Endothelial cell (in vitro differentiated cells): ENCODE measurements around the gene PCDHGB5. TPM values are rescaled to one million over a fixed set of nuclear protein-coding genes. Genes with fewer than 3 reads are reported as not detected.

Experiments used
- DNase-seq: peaks from one replicate; pipeline ENCODE4 v3.0.0; 2021; ENCODE audit warnings: low spot score
- H3K27ac Mint-ChIP-seq: one replicate; pipeline ENCODE4 v1.8.0; 2021; ENCODE audit warnings: mixed read lengths, inconsistent platforms; ENCODE audit not compliant: unreplicated experiment
- H3K27me3 Mint-ChIP-seq: one replicate; pipeline ENCODE4 v1.8.0; 2021; ENCODE audit warnings: mild to moderate bottlenecking, moderate library complexity, mixed read lengths, inconsistent platforms; ENCODE audit not compliant: unreplicated experiment
- H3K36me3 Mint-ChIP-seq: one replicate; pipeline ENCODE4 v1.8.0; 2021; ENCODE audit warnings: mild to moderate bottlenecking, low read depth, mixed read lengths, inconsistent platforms; ENCODE audit not compliant: unreplicated experiment
- H3K4me1 Mint-ChIP-seq: one replicate; pipeline ENCODE4 v1.8.0; 2021; ENCODE audit warnings: mild to moderate bottlenecking, mixed read lengths, inconsistent platforms; ENCODE audit not compliant: unreplicated experiment
- H3K4me3 Mint-ChIP-seq: one replicate; pipeline ENCODE4 v1.8.0; 2021; ENCODE audit warnings: mild to moderate bottlenecking, mixed read lengths, inconsistent platforms; ENCODE audit not compliant: unreplicated experiment
- H3K9me3 Mint-ChIP-seq: one replicate; pipeline ENCODE4 v1.8.0; 2021; ENCODE audit warnings: mixed read lengths, inconsistent platforms; ENCODE audit not compliant: unreplicated experiment
- CTCF ChIP-seq: fragments of 200-600 bp; sonication (generic); IDR thresholded peaks from one replicate; pipeline ENCODE4 v1.5.0; 2021; ENCODE audit warnings: antibody characterized with exemption; ENCODE audit not compliant: unreplicated experiment
- total RNA-seq: library from RNA; stranded (reverse); fragmentation: NEBNext Ultra II Directional; extraction: Animal tissue kit (Norgen Biotek cat#: 25700); gene quantifications from one replicate; pipeline ENCODE4 v1.2.1, GENCODE V29; 2021; ENCODE audit not compliant: unreplicated experiment

Gene PCDHGB5
- total RNA-seq, 1 donor from 2014 or later: 5.5 TPM

GRCh38 chr5:141417494-141418172 lies 19.9 kb downstream of the PCDHGB5 start, which contains the start of gene PCDHGB7:
PCDHGB7 (plus strand) TSS chr5:141417677; CDS start chr5:141417860, 183 bp downstream.
- Mint-ChIP-seq H3K4me3 (peak within 1 kb of the TSS; percentile 97), H3K36me3 (peaks cover 80% of the 10 kb centered on the region), H3K9me3 (peaks cover 49% of the 10 kb centered on the region), H3K4me1 (peaks cover 38% of the 10 kb centered on the region), H3K27me3 (peaks cover 27% of the 10 kb centered on the region), H3K27ac (peak within 1 kb of the TSS; percentile 94)
- TF ChIP-seq CTCF: peak; percentile 76
- peak; percentile 81 for DNase-seq

GRCh38 chr5:141419074-141419880 lies 21.5 kb downstream of the PCDHGB5 start:
- peak overlapping the region; percentile 97 for H3K4me3 Mint-ChIP-seq
- peaks cover 44% of the 10 kb centered on the region for H3K9me3 Mint-ChIP-seq
- TF ChIP-seq CTCF: no peak
- H3K27ac Mint-ChIP-seq: no peak overlapping the region
- peaks cover 79% of the 10 kb centered on the region for H3K36me3 Mint-ChIP-seq
- peaks cover 27% of the 10 kb centered on the region for H3K27me3 Mint-ChIP-seq
- peaks cover 30% of the 10 kb centered on the region for H3K4me1 Mint-ChIP-seq
- no peak for DNase-seq

- peak; percentile 37 for DNase-seq
- peaks cover 21% of the 10 kb centered on the region for H3K4me1 Mint-ChIP-seq
- peak; percentile 65 for TF ChIP-seq CTCF
- peak within 1 kb of the TSS; percentile 89 for H3K4me3 Mint-ChIP-seq
- H3K27ac Mint-ChIP-seq: no peak within 1 kb of the TSS
- peaks cover 70% of the 10 kb centered on the region for H3K36me3 Mint-ChIP-seq
- H3K27me3 Mint-ChIP-seq: peaks cover 25% of the 10 kb centered on the region
- peaks cover 36% of the 10 kb centered on the region for H3K9me3 Mint-ChIP-seq
Observed at GRCh38 chr5:141420855-141421488, 23.2 kb downstream of the PCDHGB5 start, which contains the start of gene PCDHGA11. PCDHGA11 (plus strand) TSS chr5:141421051; CDS start chr5:141421228, 177 bp downstream.

GRCh38 chr5:141421489-141421855 lies 23.7 kb downstream of the PCDHGB5 start:
- no peak for DNase-seq
- H3K36me3 Mint-ChIP-seq: peaks cover 75% of the 10 kb centered on the region
- peaks cover 25% of the 10 kb centered on the region for H3K27me3 Mint-ChIP-seq
- TF ChIP-seq CTCF: no peak
- H3K4me3 Mint-ChIP-seq: peak overlapping the region; percentile 82
- no peak overlapping the region for H3K27ac Mint-ChIP-seq
- peaks cover 40% of the 10 kb centered on the region for H3K9me3 Mint-ChIP-seq
- peaks cover 21% of the 10 kb centered on the region for H3K4me1 Mint-ChIP-seq
